ENCODE measurements around the gene LYL1. TPM values are rescaled to one million over a fixed set of nuclear protein-coding genes. Genes with fewer than 3 reads are reported as not detected.

Gene LYL1
- total and polyA plus RNA-seq, 2 experiments from 2014 or later: 0.18 TPM; not detected in 1

DNA sequence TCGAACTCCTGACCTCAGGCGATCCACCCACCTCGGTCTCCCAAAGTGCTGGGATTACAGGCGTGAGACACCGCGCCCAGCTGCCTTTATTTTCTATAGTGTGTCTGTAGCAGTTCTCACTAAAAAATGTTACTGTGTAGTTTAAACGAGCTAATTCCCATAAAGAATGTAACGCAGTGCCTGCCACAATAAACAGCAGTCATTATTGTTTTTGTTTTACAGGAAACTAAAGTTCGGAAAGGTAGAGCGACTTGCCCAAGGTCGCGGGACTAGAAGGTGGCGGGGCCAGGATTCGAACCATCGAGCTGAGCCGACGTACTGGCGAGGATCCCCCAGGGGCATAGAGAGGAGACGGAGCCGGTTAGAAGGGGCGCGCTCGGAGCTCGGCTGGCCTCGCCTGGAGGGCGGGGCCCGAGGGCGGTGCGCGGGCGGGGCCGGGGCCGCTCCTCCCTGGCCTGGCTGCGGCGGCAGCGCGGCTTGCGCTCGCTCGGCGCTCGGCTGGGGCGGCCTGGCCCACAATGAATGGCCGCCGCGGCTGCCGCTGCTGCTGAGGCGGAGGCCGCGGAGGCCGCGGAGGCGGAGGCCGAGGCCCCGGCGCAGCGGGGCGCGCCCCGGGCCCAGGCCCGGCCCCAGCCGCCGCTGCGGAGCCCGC is 15.2 kb upstream of the LYL1 start, which contains the start of gene NACC1:
Gene NACC1 (plus strand): TSS at position 493 of the 652 bp plus-strand sequence. CDS start 16,944 bp downstream, outside the sequence.
- WGBS, 2 experiments (ENCODE audit: low coverage in 1 of 2, low lambda C conversion rate in 2 of 2, missing lambda C conversion rate in 2 of 2): 5 to 9% methylated on average over 20 to 41 of the region's 65 CpGs
- Histone ChIP-seq H3K9me3 (ENCODE audit: low read depth) (no peaks in the 10 kb centered on the region), H3F3A (ENCODE audit: insufficient read depth) (peaks cover 37% of the 10 kb centered on the region), H3K4me1 (ENCODE audit: insufficient read depth) (peaks cover 44% of the 10 kb centered on the region), H3K4me3 (peak within 1 kb of the TSS; percentile 99), H3K4me2 (ENCODE audit: unreplicated experiment) (peak within 1 kb of the TSS; percentile 99), H3K9ac (peak within 1 kb of the TSS; percentile 98), H3K36me3 (ENCODE audit: low read depth) (peaks cover 11% of the 10 kb centered on the region; the same call in 1 of the 2 replicates), H2AFZ (peak within 1 kb of the TSS; percentile 82), H4K20me1 (ENCODE audit: insufficient read depth) (no peaks in the 10 kb centered on the region), H3K79me2 (ENCODE audit: insufficient read depth) (peaks cover 79% of the 10 kb centered on the region), H3K27me3 (replicated peaks; ENCODE audit: insufficient read depth) (no peaks in the 10 kb centered on the region), H3K27ac (peak within 1 kb of the TSS; percentile 93), H3K9me2 (ENCODE audit: insufficient read depth) (no peaks in the 10 kb centered on the region)
- in situ Hi-C loops (cut with MboI): no loop called here
- peak; percentile 97 for DNase-seq
- no peak for TF ChIP-seq EZH2phosphoT487 (IDR thresholded peaks at IDR 0.05; ENCODE audit: insufficient read depth, low read depth)
- TF ChIP-seq EZH2 (IDR thresholded peaks at IDR 0.05; ENCODE audit: insufficient read depth, poor library complexity, severe bottlenecking): no peak

DNA sequence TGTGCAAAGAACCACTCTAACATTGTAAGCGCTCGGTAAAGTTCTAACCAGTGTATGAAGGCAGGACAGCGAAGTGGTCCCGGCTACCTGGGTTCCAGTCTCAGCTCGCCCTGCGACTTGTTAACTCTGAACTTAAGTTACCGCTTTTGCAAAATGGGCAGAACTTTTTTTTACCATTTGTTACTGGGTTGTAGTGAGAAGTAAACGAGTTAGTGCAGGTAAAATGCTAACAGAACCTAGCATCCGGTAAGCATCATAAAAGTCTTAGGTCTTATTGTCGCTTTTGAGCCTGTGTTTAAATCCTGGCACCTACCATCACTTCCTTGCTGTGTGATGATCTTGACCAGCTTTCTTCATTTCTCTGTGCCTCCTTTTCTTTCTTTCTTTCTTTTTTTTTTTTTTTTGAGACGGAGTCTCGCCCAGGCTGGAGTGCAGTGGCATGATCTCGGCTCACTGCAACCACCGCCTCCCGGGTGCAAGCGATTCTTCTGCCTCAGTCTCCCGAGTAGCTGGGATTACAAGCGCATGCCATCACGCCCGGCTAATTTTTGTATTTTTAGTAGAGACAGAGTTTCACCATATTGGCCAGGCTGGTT is 14.6 kb upstream of the LYL1 start:
- in situ Hi-C loops (cut with MboI): no loop called here
- Histone ChIP-seq H4K20me1 (ENCODE audit: insufficient read depth) (no peaks in the 10 kb centered on the region), H3F3A (ENCODE audit: insufficient read depth) (peaks cover 37% of the 10 kb centered on the region), H3K4me1 (ENCODE audit: insufficient read depth) (peaks cover 44% of the 10 kb centered on the region), H3K4me3 (peak overlapping the region; percentile 99), H3K9ac (peak overlapping the region; percentile 98), H3K27me3 (replicated peaks; ENCODE audit: insufficient read depth) (no peaks in the 10 kb centered on the region), H3K9me3 (ENCODE audit: low read depth) (no peaks in the 10 kb centered on the region), H2AFZ (peak overlapping the region; percentile 82), H3K9me2 (ENCODE audit: insufficient read depth) (no peaks in the 10 kb centered on the region), H3K36me3 (ENCODE audit: low read depth) (peaks cover 11% of the 10 kb centered on the region; the same call in 1 of the 2 replicates), H3K27ac (peak overlapping the region; percentile 93), H3K4me2 (ENCODE audit: unreplicated experiment) (peak overlapping the region; percentile 99), H3K79me2 (ENCODE audit: insufficient read depth) (peaks cover 75% of the 10 kb centered on the region)
- DNase-seq: peak; percentile 24
- WGBS, 2 experiments (ENCODE audit: low coverage in 1 of 2, low lambda C conversion rate in 2 of 2, missing lambda C conversion rate in 2 of 2): 24 to 25% methylated on average over 16 to 20 of the region's 20 CpGs
- TF ChIP-seq EZH2phosphoT487 (IDR thresholded peaks at IDR 0.05; ENCODE audit: insufficient read depth, low read depth) (no peak), EZH2 (IDR thresholded peaks at IDR 0.05; ENCODE audit: insufficient read depth, poor library complexity, severe bottlenecking) (no peak)

DNA sequence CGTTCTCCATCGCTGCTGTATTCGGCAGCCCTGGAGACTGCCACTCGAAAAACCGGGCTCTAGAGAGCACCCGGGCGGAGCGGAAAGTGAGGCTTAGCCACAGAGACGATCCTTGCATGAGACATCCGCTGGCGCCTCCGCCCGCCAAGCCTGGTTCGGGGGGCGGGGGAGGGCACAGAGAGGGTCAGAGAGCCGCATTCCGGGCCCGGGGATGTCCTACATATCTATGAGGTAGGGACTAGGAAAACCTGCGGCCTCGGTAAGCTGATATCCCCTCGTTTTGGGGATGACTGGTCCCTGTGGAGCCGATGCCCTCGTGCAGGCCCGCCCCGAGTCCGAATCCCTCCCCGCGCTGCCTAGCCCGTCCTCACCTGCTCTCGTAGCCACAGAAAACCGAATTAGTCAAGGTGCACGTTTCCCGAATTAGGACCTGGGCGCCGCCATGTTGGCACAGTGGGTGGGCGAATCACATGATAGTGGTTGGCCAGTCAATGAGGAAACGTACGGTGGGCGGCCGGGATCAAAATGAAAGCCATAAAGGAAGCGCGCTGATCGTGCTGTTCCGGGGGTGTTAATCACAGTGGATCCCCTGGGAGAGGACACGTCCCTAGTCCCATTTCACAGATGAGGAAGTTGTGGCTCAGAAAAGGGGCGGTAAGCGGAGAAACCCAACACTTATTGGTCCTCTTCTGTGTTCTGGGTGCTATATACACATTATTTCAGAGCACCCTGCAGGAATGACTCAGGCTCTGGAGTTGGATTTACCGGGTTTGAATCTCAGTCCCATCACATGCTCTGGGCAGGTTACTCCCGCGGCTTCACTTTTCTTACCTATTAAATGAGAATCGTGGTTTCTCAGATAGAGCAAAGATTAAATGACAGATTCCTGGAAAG is 13.9 kb upstream of the LYL1 start, which contains the start of gene TRMT1:
Gene TRMT1 (minus strand): TSS at position 459 of the 894 bp plus-strand sequence. CDS start 341 bp downstream, at position 118.
- H3K4me1 ChIP-seq (ENCODE audit: insufficient read depth): peaks cover 39% of the 10 kb centered on the region
- H3K79me2 ChIP-seq (ENCODE audit: insufficient read depth): peaks cover 68% of the 10 kb centered on the region
- H3K9me2 ChIP-seq (ENCODE audit: insufficient read depth): no peaks in the 10 kb centered on the region
- no peaks in the 10 kb centered on the region for H4K20me1 ChIP-seq (ENCODE audit: insufficient read depth)
- peak; percentile 96 for DNase-seq
- peaks cover 17% of the 10 kb centered on the region; the same call in 1 of the 2 replicates for H3K36me3 ChIP-seq (ENCODE audit: low read depth)
- peak within 1 kb of the TSS; percentile 93 for H3K27ac ChIP-seq
- peak within 1 kb of the TSS; percentile 98 for H3K9ac ChIP-seq
- H3K4me3 ChIP-seq: peak within 1 kb of the TSS; percentile 99
- H3K9me3 ChIP-seq (ENCODE audit: low read depth): no peaks in the 10 kb centered on the region
- 0 to 2% methylated on average over 50 to 51 of the region's 51 CpGs for WGBS, 2 experiments (ENCODE audit: low coverage in 1 of 2, low lambda C conversion rate in 2 of 2, missing lambda C conversion rate in 2 of 2)
- H3F3A ChIP-seq (ENCODE audit: insufficient read depth): peaks cover 37% of the 10 kb centered on the region
- peak within 1 kb of the TSS; percentile 82 for H2AFZ ChIP-seq
- no peaks in the 10 kb centered on the region for H3K27me3 ChIP-seq (replicated peaks; ENCODE audit: insufficient read depth)
- in situ Hi-C loops (cut with MboI): no loop called here
- TF ChIP-seq EZH2 (IDR thresholded peaks at IDR 0.05; ENCODE audit: insufficient read depth, poor library complexity, severe bottlenecking) (no peak), EZH2phosphoT487 (IDR thresholded peaks at IDR 0.05; ENCODE audit: insufficient read depth, low read depth) (no peak)
- H3K4me2 ChIP-seq (ENCODE audit: unreplicated experiment): peak within 1 kb of the TSS; percentile 99

DNA sequence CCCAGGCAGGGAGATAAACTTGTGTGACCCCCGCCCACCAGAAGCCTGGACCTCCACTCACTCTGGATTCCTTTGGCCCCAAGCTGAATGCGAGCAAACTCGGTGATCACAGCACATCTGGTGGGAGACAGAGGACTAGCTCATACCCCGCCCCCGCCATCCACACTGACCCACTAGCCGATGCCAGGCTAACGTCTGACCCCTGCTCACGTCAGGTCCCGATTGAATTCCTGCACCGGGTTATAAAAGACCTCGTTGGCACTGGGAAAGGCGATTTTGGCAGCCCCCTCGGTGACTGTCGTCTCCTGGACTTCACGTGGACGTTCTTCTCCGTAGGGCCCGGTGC is 13.3 kb upstream of the LYL1 start:
- Histone ChIP-seq H3K4me1 (ENCODE audit: insufficient read depth) (peaks cover 33% of the 10 kb centered on the region), H3K27me3 (replicated peaks; ENCODE audit: insufficient read depth) (no peaks in the 10 kb centered on the region), H3K79me2 (ENCODE audit: insufficient read depth) (peaks cover 62% of the 10 kb centered on the region), H3K9ac (peak overlapping the region; percentile 98), H3K4me3 (peak overlapping the region; percentile 99), H3K27ac (peak overlapping the region; percentile 93), H3K9me3 (ENCODE audit: low read depth) (no peaks in the 10 kb centered on the region), H3K9me2 (ENCODE audit: insufficient read depth) (no peaks in the 10 kb centered on the region), H3F3A (ENCODE audit: insufficient read depth) (peaks cover 37% of the 10 kb centered on the region), H3K36me3 (ENCODE audit: low read depth) (peaks cover 17% of the 10 kb centered on the region; the same call in 1 of the 2 replicates), H3K4me2 (ENCODE audit: unreplicated experiment) (peak overlapping the region; percentile 99), H2AFZ (peak overlapping the region; percentile 82), H4K20me1 (ENCODE audit: insufficient read depth) (no peaks in the 10 kb centered on the region)
- TF ChIP-seq EZH2phosphoT487 (IDR thresholded peaks at IDR 0.05; ENCODE audit: insufficient read depth, low read depth) (no peak), EZH2 (IDR thresholded peaks at IDR 0.05; ENCODE audit: insufficient read depth, poor library complexity, severe bottlenecking) (no peak)
- in situ Hi-C loops (cut with MboI): no loop called here
- DNase-seq: no peak
- WGBS, 2 experiments (ENCODE audit: low coverage in 1 of 2, low lambda C conversion rate in 2 of 2, missing lambda C conversion rate in 2 of 2): 1 to 2% methylated on average over 18 of the region's 18 CpGs

Measured in GM23248 (cell line).